GM23248 (cell line): ENCODE measurements around the gene BCAR1. TPM values are rescaled to one million over a fixed set of nuclear protein-coding genes. Genes with fewer than 3 reads are reported as not detected.

Source experiments
- DNase-seq: peaks from one replicate; pipeline ENCODE4 v3.0.0-alpha.2; 2015
- H2AFZ ChIP-seq: fragments of 200-600 bp; sonication (generic); 2 replicates; pipeline ENCODE4 v1.6.1; 2016; ENCODE audit warnings: antibody characterized with exemption
- H3F3A ChIP-seq: fragments of 200-600 bp; sonication (generic); 2 replicates; pipeline ENCODE4 v1.6.1; 2016; ENCODE audit warnings: mild to moderate bottlenecking, antibody characterized with exemption, mixed run types; ENCODE audit not compliant: insufficient read depth
- H3K27ac ChIP-seq: fragments of 200-600 bp; sonication (generic); 2 replicates; pipeline ENCODE4 v1.5.1; 2016; ENCODE audit warnings: mild to moderate bottlenecking
- H3K27me3 ChIP-seq: fragments of 200-600 bp; sonication (generic); replicated peaks from 2 replicates; pipeline ENCODE4 v1.6.1; 2016; ENCODE audit warnings: mild to moderate bottlenecking; ENCODE audit not compliant: insufficient read depth
- H3K36me3 ChIP-seq: fragments of 200-600 bp; sonication (generic); 2 replicates; pipeline ENCODE4 v1.6.1; 2016; ENCODE audit warnings: low read depth, mild to moderate bottlenecking
- H3K4me1 ChIP-seq: fragments of 200-600 bp; sonication (generic); 2 replicates; pipeline ENCODE4 v1.6.1; 2016; ENCODE audit warnings: mild to moderate bottlenecking; ENCODE audit not compliant: insufficient read depth
- H3K4me2 ChIP-seq: fragments of 200-600 bp; sonication (generic); one replicate; pipeline ENCODE4 v1.6.1; 2016; ENCODE audit warnings: mild to moderate bottlenecking; ENCODE audit not compliant: unreplicated experiment
- H3K4me3 ChIP-seq: fragments of 200-600 bp; sonication (generic); 2 replicates; pipeline ENCODE4 v1.5.1; 2016; ENCODE audit warnings: mild to moderate bottlenecking
- H3K79me2 ChIP-seq: fragments of 200-600 bp; sonication (generic); 2 replicates; pipeline ENCODE4 v1.6.1; 2016; ENCODE audit warnings: mild to moderate bottlenecking; ENCODE audit not compliant: insufficient read depth
- H3K9ac ChIP-seq: fragments of 200-600 bp; sonication (generic); 2 replicates; pipeline ENCODE4 v1.6.1; 2016; ENCODE audit warnings: mild to moderate bottlenecking
- H3K9me2 ChIP-seq: fragments of 200-600 bp; sonication (generic); 2 replicates; pipeline ENCODE4 v1.6.1; 2016; ENCODE audit warnings: mixed run types, mild to moderate bottlenecking, moderate library complexity; ENCODE audit not compliant: insufficient read depth
- H3K9me3 ChIP-seq: fragments of 200-600 bp; sonication (generic); one replicate; pipeline ENCODE4 v1.6.1; 2017; ENCODE audit warnings: low read depth
- H4K20me1 ChIP-seq: fragments of 200-600 bp; sonication (generic); 2 replicates; pipeline ENCODE4 v1.6.0; 2016; ENCODE audit not compliant: insufficient read depth
- EZH2 ChIP-seq: fragments of 200-600 bp; sonication (generic); IDR thresholded peaks from 2 replicates; pipeline ENCODE4 v1.6.1; 2018; ENCODE audit warnings: antibody characterized with exemption, mild to moderate bottlenecking; ENCODE audit not compliant: insufficient read depth, poor library complexity, severe bottlenecking
- EZH2phosphoT487 ChIP-seq: fragments of 200-600 bp; sonication (generic); IDR thresholded peaks from 2 replicates; pipeline ENCODE4 v1.6.1; 2018; ENCODE audit warnings: antibody characterized with exemption, moderate library complexity, mild to moderate bottlenecking, low read depth; ENCODE audit not compliant: insufficient read depth
- WGBS, 2 experiments: methylation state at CpG; one replicate each; pipeline ENCODE4 v1.1.6; 2015 to 2017; ENCODE audit warnings: low lambda C conversion rate in 2 of 2, low coverage in 1 of 2; ENCODE audit errors: missing lambda C conversion rate in 2 of 2; 5-methylcytosine and 5-hydroxymethylcytosine counted together
- in situ Hi-C: fragments of 300-500 bp; cut with MboI; formaldehyde crosslinking; loops from 2 replicates; pipeline ENCODE4 v1.15.0; 2020
- polyA plus RNA-seq: library from polyadenylated mRNA; unstranded; fragments of >200 nt; fragmentation: Nextera tagmentation; extraction: Ambion mirVana; gene quantifications from 2 replicates; pipeline ENCODE4 v1.2.1, GENCODE V29; 2016
- total RNA-seq: library from RNA; depleted of rRNA; stranded (reverse); fragments of >200 nt; shearing (Covaris generic); gene quantifications from 2 replicates; pipeline ENCODE4 v1.2.3, GENCODE V29; 2014

BCAR1 gene
- total and polyA plus RNA-seq, 2 experiments from 2014 or later: 52.9 to 87.0 TPM

- H3K4me3 ChIP-seq: no peak overlapping the region
- peaks cover 23% of the 10 kb centered on the region; the same call in 1 of the 2 replicates for H3F3A ChIP-seq
- no peak for DNase-seq
- peaks cover 97% of the 10 kb centered on the region for H3K79me2 ChIP-seq
- no peak overlapping the region for H3K9ac ChIP-seq
- 96 to 99% methylated on average over 30 to 34 of the region's 34 CpGs for WGBS, 2 experiments
- no peak for TF ChIP-seq EZH2
- TF ChIP-seq EZH2phosphoT487: no peak
- H3K36me3 ChIP-seq: peaks cover 23% of the 10 kb centered on the region; the same call in 1 of the 2 replicates
- no peak overlapping the region for H3K4me2 ChIP-seq
- no peak overlapping the region for H2AFZ ChIP-seq
- H3K27me3 ChIP-seq: no peaks in the 10 kb centered on the region
- H3K4me1 ChIP-seq: peaks cover 27% of the 10 kb centered on the region
- no peak overlapping the region for H3K27ac ChIP-seq
- H4K20me1 ChIP-seq: no peaks in the 10 kb centered on the region
- no peaks in the 10 kb centered on the region for H3K9me3 ChIP-seq
- H3K9me2 ChIP-seq: no peaks in the 10 kb centered on the region
- in situ Hi-C loops: no loop called here
Observed at GRCh38 chr16:75235721-75236193, 15.7 kb downstream of the BCAR1 start.

- Histone ChIP-seq H3K27me3 (no peaks in the 10 kb centered on the region), H3K9me2 (no peaks in the 10 kb centered on the region), H2AFZ (no peak overlapping the region), H3K4me3 (no peak overlapping the region), H3K9ac (peak overlapping the region; percentile 44; the same call in 1 of the 2 replicates), H4K20me1 (no peaks in the 10 kb centered on the region), H3K79me2 (peaks cover 97% of the 10 kb centered on the region), H3F3A (peaks cover 18% of the 10 kb centered on the region; the same call in 1 of the 2 replicates), H3K27ac (peak overlapping the region; percentile 54), H3K4me1 (peaks cover 25% of the 10 kb centered on the region), H3K9me3 (no peaks in the 10 kb centered on the region), H3K4me2 (no peak overlapping the region), H3K36me3 (peaks cover 23% of the 10 kb centered on the region; the same call in 1 of the 2 replicates)
- no peak for DNase-seq
- no peak for TF ChIP-seq EZH2
- no peak for TF ChIP-seq EZH2phosphoT487
- in situ Hi-C loops: no loop called here
- 82 to 86% methylated on average over 40 to 48 of the region's 48 CpGs for WGBS, 2 experiments
Observed at GRCh38 chr16:75234856-75235696, 16.3 kb downstream of the BCAR1 start.

GRCh38 chr16:75233611-75233938, 17.8 kb downstream of the BCAR1 start:
- Histone ChIP-seq H3K4me2 (no peak overlapping the region), H3K9ac (no peak overlapping the region; the same call in 1 of the 2 replicates), H3K79me2 (peaks cover 91% of the 10 kb centered on the region), H3K9me3 (no peaks in the 10 kb centered on the region), H3K36me3 (peaks cover 33% of the 10 kb centered on the region; the same call in 1 of the 2 replicates), H2AFZ (no peak overlapping the region), H3F3A (0 out of 2 replicates have a peak, but pooled peaks cover 10% of the 10 kb centered on the region), H3K4me1 (peaks cover 11% of the 10 kb centered on the region), H4K20me1 (no peaks in the 10 kb centered on the region), H3K27ac (peak overlapping the region; percentile 54; the same call in 1 of the 2 replicates), H3K27me3 (no peaks in the 10 kb centered on the region), H3K9me2 (no peaks in the 10 kb centered on the region), H3K4me3 (no peak overlapping the region)
- DNase-seq: no peak
- TF ChIP-seq EZH2phosphoT487 (no peak), EZH2 (no peak)
- in situ Hi-C loops: no loop called here
- 65 to 68% methylated on average over 6 to 7 of the region's 7 CpGs for WGBS, 2 experiments

- Histone ChIP-seq H4K20me1 (no peaks in the 10 kb centered on the region), H3K4me3 (no peak overlapping the region), H3K9me2 (no peaks in the 10 kb centered on the region), H3K27ac (no peak overlapping the region), H3K27me3 (no peaks in the 10 kb centered on the region), H3K79me2 (peaks cover 72% of the 10 kb centered on the region), H3F3A (0 out of 2 replicates have a peak, but pooled peaks cover 10% of the 10 kb centered on the region), H3K4me2 (no peak overlapping the region), H3K9me3 (no peaks in the 10 kb centered on the region), H3K36me3 (peaks cover 39% of the 10 kb centered on the region; the same call in 1 of the 2 replicates), H3K4me1 (no peaks in the 10 kb centered on the region), H2AFZ (no peak overlapping the region), H3K9ac (peak overlapping the region; percentile 0; the same call in 1 of the 2 replicates)
- no peak for DNase-seq
- TF ChIP-seq EZH2 (no peak), EZH2phosphoT487 (no peak)
- WGBS, 2 experiments: 95 to 97% methylated on average over 11 of the region's 11 CpGs
- in situ Hi-C loops: no loop called here
Observed at GRCh38 chr16:75231570-75231969, 19.9 kb downstream of the BCAR1 start.
